Dermis microvascular lymphatic vessel endothelial cell (primary cell): ENCODE measurements around the gene USP46. TPM values are rescaled to one million over a fixed set of nuclear protein-coding genes. Genes with fewer than 3 reads are reported as not detected.

ENCODE experiments used
- total RNA-seq: library from RNA; depleted of rRNA; stranded (reverse); fragments of >200 nt; gene quantifications from 2 replicates; pipeline ENCODE4 v1.2.1, GENCODE V29; 2014

The USP46 gene
- total RNA-seq, 1 donor from 2014 or later, result 7.8 TPM

Other genes starting within 250 kb of the USP46 start
- under 0.01 TPM in 2 replicates for gene ERVMER34-1, start 92.1 kb upstream of the USP46 start, total RNA-seq
- not detected in 2 replicates for gene RASL11B, start 203.0 kb upstream of the USP46 start, total RNA-seq